ENCODE measurements around the gene TXNL4B. TPM values are rescaled to one million over a fixed set of nuclear protein-coding genes. Genes with fewer than 3 reads are reported as not detected.
A peak's percentile ranks its signal among the peaks of the same experiment; 100 is the strongest.

TXNL4B gene
- total RNA-seq, 1 donor from 2014 or later, result 15.6 TPM

- Mint-ChIP-seq H3K4me1 (ENCODE audit: low read depth) (peaks cover 8% of the 10 kb centered on the region), H3K27ac (no peak overlapping the region), H3K4me3 (ENCODE audit: low read depth) (no peak overlapping the region), H3K36me3 (ENCODE audit: insufficient read depth) (no peaks in the 10 kb centered on the region), H3K27me3 (peaks cover 24% of the 10 kb centered on the region), H3K9me3 (ENCODE audit: low read depth) (no peaks in the 10 kb centered on the region)
- no peak for DNase-seq (ENCODE audit: low spot score, unreplicated experiment)
- no peak for TF ChIP-seq CTCF (IDR thresholded peaks at IDR 0.05; ENCODE audit: unreplicated experiment)
Observed at GRCh38 chr16:72128701-72129100, 35.3 kb upstream of the TXNL4B start.

- H3K4me3 Mint-ChIP-seq (ENCODE audit: low read depth), result no peak overlapping the region
- peaks cover 22% of the 10 kb centered on the region for H3K27me3 Mint-ChIP-seq
- DNase-seq (ENCODE audit: low spot score, unreplicated experiment), result no peak
- no peaks in the 10 kb centered on the region for H3K36me3 Mint-ChIP-seq (ENCODE audit: insufficient read depth)
- TF ChIP-seq CTCF (IDR thresholded peaks at IDR 0.05; ENCODE audit: unreplicated experiment), result no peak
- H3K4me1 Mint-ChIP-seq (ENCODE audit: low read depth), result peaks cover 8% of the 10 kb centered on the region
- H3K27ac Mint-ChIP-seq, result no peak overlapping the region
- H3K9me3 Mint-ChIP-seq (ENCODE audit: low read depth), result no peaks in the 10 kb centered on the region
Observed at GRCh38 chr16:72126429-72126765, 33.0 kb upstream of the TXNL4B start.

- DNase-seq (ENCODE audit: low spot score, unreplicated experiment), result no peak
- Mint-ChIP-seq H3K4me3 (ENCODE audit: low read depth) (no peak overlapping the region), H3K9me3 (ENCODE audit: low read depth) (no peaks in the 10 kb centered on the region), H3K36me3 (ENCODE audit: insufficient read depth) (no peaks in the 10 kb centered on the region), H3K4me1 (ENCODE audit: low read depth) (peaks cover 8% of the 10 kb centered on the region), H3K27ac (no peak overlapping the region), H3K27me3 (peaks cover 17% of the 10 kb centered on the region)
- no peak for TF ChIP-seq CTCF (IDR thresholded peaks at IDR 0.05; ENCODE audit: unreplicated experiment)
Observed at GRCh38 chr16:72125635-72126428, 32.4 kb upstream of the TXNL4B start.

GRCh38 chr16:72124761-72125634 lies 31.6 kb upstream of the TXNL4B start:
- Mint-ChIP-seq H3K36me3 (ENCODE audit: insufficient read depth) (no peaks in the 10 kb centered on the region), H3K27ac (no peak overlapping the region), H3K27me3 (peaks cover 12% of the 10 kb centered on the region), H3K9me3 (ENCODE audit: low read depth) (no peaks in the 10 kb centered on the region), H3K4me3 (ENCODE audit: low read depth) (no peak overlapping the region), H3K4me1 (ENCODE audit: low read depth) (peaks cover 8% of the 10 kb centered on the region)
- TF ChIP-seq CTCF (IDR thresholded peaks at IDR 0.05; ENCODE audit: unreplicated experiment), result peak; percentile 88
- peak; percentile 58 for DNase-seq (ENCODE audit: low spot score, unreplicated experiment)

- H3K4me3 Mint-ChIP-seq (ENCODE audit: low read depth), result no peak overlapping the region
- H3K4me1 Mint-ChIP-seq (ENCODE audit: low read depth), result peaks cover 8% of the 10 kb centered on the region
- no peak overlapping the region for H3K27ac Mint-ChIP-seq
- no peaks in the 10 kb centered on the region for H3K36me3 Mint-ChIP-seq (ENCODE audit: insufficient read depth)
- no peak for DNase-seq (ENCODE audit: low spot score, unreplicated experiment)
- TF ChIP-seq CTCF (IDR thresholded peaks at IDR 0.05; ENCODE audit: unreplicated experiment), result no peak
- H3K9me3 Mint-ChIP-seq (ENCODE audit: low read depth), result no peaks in the 10 kb centered on the region
- peaks cover 12% of the 10 kb centered on the region for H3K27me3 Mint-ChIP-seq
Observed at GRCh38 chr16:72124148-72124547, 30.7 kb upstream of the TXNL4B start.
